ENCODE results near the gene ARL2.

The ARL2 gene

DNA sequence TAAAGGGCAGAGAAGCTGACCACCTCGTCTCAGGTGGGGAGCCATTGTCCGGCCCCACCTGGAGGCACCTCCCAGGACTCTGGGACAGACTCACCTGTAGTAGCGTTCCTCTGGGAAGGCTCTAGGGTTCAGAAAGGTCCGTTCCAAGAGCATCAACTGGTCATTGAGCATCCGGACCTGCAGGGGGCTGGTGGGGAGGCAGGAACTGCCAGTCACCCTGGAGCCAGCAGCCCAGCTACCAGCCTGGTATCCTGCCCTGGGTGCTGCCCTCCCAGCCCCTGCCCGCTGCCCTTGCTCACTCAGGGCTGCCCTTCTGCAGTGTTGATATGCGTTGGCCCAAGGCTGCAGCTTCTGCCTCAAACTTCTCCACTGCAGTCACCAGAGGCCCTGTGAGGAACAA is 31.8 kb downstream of the ARL2 start:
- no peak overlapping the region for H3K4me3 ChIP-seq (ENCODE audit: low read length)
- no peak for TF ChIP-seq CTCF (conservative IDR thresholded peaks at IDR 0.05; ENCODE audit: low read length)
- DNase-seq (ENCODE audit: low read depth), result no peak

DNA sequence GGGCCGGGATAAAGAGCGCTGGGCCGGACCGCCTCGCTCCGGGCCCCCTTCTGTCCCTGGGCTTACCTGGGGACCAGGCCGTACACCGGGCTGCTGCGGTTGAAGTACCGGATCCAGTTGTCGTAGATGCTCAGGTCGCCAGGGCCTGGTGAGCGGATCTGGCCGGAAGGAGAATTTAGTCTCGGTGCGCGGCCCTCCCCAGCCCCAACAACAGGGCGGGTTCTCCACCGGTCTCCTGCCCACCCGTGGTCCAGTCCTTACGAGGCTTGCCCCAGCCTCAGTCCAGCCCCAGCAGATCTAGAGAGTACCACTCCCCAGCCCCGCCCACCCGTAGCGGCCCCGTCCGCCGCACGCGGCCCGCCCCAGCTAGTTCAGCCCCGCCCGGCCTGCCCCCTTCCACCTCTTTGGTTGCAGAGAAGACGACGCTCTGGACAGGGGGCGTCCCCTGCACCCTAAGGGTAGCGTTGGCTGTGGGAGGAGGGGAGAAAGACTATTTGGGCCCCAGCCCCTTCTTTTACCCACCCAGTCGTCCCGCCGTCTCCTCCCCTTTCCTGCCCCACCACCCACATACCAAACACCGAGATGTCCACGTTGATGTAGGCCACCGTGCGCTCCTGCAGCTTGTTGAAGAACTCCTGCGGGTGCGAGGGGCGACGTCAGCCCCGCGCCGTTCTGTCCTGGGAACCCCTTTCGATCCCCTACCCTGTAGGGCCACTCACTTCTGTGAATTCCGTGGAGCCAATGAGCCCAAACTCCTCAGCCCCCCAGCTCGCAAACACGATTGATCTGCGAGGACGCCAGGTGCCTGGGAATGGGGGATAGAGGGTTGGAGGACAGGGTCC is 33.8 kb downstream of the ARL2 start:
- DNase-seq (ENCODE audit: low read depth), result peak; percentile 22
- H3K4me3 ChIP-seq (ENCODE audit: low read length), result peak overlapping the region; percentile 63
- TF ChIP-seq CTCF (conservative IDR thresholded peaks at IDR 0.05; ENCODE audit: low read length), result no peak

DNA sequence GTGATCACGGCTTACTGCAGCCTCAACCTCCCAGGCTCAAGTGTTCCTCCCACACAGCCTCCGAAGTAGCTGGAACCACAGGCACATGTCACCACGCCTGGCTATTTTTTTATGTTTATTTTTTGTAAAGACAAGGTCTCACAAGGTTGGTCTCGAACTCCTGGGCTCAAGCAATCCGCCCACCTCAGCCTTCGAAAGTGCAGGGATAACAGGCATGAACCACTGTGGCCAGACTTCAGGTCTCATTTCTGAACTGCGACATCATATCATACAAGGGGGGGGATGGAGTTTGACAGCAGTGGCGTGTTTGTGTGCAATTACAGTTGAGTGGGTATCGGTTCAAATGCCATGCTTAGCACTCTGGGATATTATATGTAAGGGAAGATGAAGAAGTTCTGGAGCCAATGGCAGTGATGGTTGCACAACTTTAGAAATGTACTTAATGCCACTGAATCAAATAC is 37.5 kb downstream of the ARL2 start:
- DNase-seq (ENCODE audit: low read depth), result no peak
- TF ChIP-seq CTCF (conservative IDR thresholded peaks at IDR 0.05; ENCODE audit: low read length), result no peak

GRCh38 chr11:65053827-65054508 is 40.0 kb downstream of the ARL2 start:
- no peak for DNase-seq (ENCODE audit: low read depth)
- no peak for TF ChIP-seq CTCF (conservative IDR thresholded peaks at IDR 0.05; ENCODE audit: low read length)
- no peak overlapping the region for H3K4me3 ChIP-seq (ENCODE audit: low read length)

More for the DNA sequence above, 37.5 kb downstream of the ARL2 start:
- H3K4me3 ChIP-seq (ENCODE audit: low read length), result no peak overlapping the region

- H3K4me3 ChIP-seq (ENCODE audit: low read length), result no peak overlapping the region
- TF ChIP-seq CTCF (conservative IDR thresholded peaks at IDR 0.05; ENCODE audit: low read length), result no peak
- no peak for DNase-seq (ENCODE audit: low read depth)
Measured at GRCh38 chr11:65055538-65055937, 41.6 kb downstream of the ARL2 start.

DNA sequence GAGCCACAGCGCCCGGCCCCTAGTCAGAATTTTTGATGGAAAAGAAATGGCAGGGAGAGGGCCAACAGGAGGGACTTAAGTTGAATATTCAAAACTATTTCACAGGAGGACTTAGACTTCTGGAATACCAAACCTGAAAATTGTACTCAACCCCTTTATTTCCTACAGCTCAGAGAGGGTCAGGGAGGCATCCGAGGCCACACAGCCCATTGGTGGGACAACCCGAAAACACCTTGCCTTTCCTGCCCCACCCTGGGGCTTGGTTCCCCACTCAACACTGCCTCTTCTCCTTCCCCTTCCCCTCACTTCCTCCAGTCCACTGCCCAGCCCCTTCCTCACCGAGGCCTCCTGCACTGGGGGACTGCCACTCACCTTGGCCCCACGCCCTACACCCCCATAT is 43.0 kb downstream of the ARL2 start:
- DNase-seq (ENCODE audit: low read depth), result no peak
- H3K4me3 ChIP-seq (ENCODE audit: low read length), result no peak overlapping the region
- no peak for TF ChIP-seq CTCF (conservative IDR thresholded peaks at IDR 0.05; ENCODE audit: low read length)

- no peak for TF ChIP-seq CTCF (conservative IDR thresholded peaks at IDR 0.05; ENCODE audit: low read length)
- no peak for DNase-seq (ENCODE audit: low read depth)
- no peak overlapping the region for H3K4me3 ChIP-seq (ENCODE audit: low read length)
Measured at GRCh38 chr11:65057526-65057925, 43.6 kb downstream of the ARL2 start.
